PC-3 (cell line): Measurements from ENCODE around the gene TAS2R60. TPM values are rescaled to one million over a fixed set of nuclear protein-coding genes. Genes with fewer than 3 reads are reported as not detected.

Experiments
- ATAC-seq: fragments of 200-7000 bp; cut with Tn5 transposase; 2 replicates; pipeline ENCODE4 v1.9.1; 2020; ENCODE audit warnings: mild to moderate bottlenecking, moderate library complexity
- BruUV-seq: library from RNA; stranded (reverse); fragments of 400-500 nt; replicated peaks from 2 replicates; lab custom pipeline; 2021; lab: Mats Ljungman, UMichigan
- CTCF ChIA-PET: fragments of 300-600 bp; sonication (Branson Sonifier 250); formaldehyde crosslinking; loops from one replicate; lab custom pipeline; 2022; ENCODE audit warnings: antibody characterized with exemption; lab: Charles Lee
- POLR2A ChIA-PET: fragments of 300-600 bp; sonication (Branson Sonifier 250); formaldehyde crosslinking; loops from one replicate; lab custom pipeline; 2022; ENCODE audit warnings: antibody characterized with exemption; ENCODE audit not compliant: unreplicated experiment; lab: Charles Lee
- DNase-seq: peaks from one replicate; pipeline ENCODE4 v3.0.0-alpha.2; 2015
- H2AFZ ChIP-seq: fragments of 300-600 bp; sonication (generic); 2 replicates; pipeline ENCODE4 v1.6.0; 2016; ENCODE audit warnings: antibody characterized with exemption, low read length
- H3F3A ChIP-seq: fragments of 300-600 bp; sonication (generic); one replicate; pipeline ENCODE4 v1.6.0; 2017; ENCODE audit warnings: antibody characterized with exemption, low read length, control low read depth, mild to moderate bottlenecking; ENCODE audit not compliant: unreplicated experiment
- H3K27ac ChIP-seq: fragments of 300-600 bp; sonication (generic); 2 replicates; pipeline ENCODE4 v1.5.1; 2016; ENCODE audit warnings: mild to moderate bottlenecking, low read length
- H3K27me3 ChIP-seq: fragments of 300-600 bp; sonication (generic); 2 replicates; pipeline ENCODE4 v1.6.1; 2016; ENCODE audit warnings: low read length, mixed read lengths
- H3K36me3 ChIP-seq: fragments of 300-600 bp; sonication (generic); 2 replicates; pipeline ENCODE4 v1.6.1; 2016; ENCODE audit warnings: low read depth, mixed run types, low read length, mixed read lengths
- H3K4me1 ChIP-seq: fragments of 300-600 bp; sonication (generic); 2 replicates; pipeline ENCODE4 v1.5.1; 2016; ENCODE audit warnings: low read length; ENCODE audit not compliant: insufficient read depth
- H3K4me2 ChIP-seq: fragments of 300-600 bp; sonication (generic); 2 replicates; pipeline ENCODE4 v1.6.0; 2016; ENCODE audit warnings: low read length
- H3K4me3 ChIP-seq: fragments of 300-600 bp; sonication (generic); 2 replicates; pipeline ENCODE4 v1.5.1; 2016; ENCODE audit warnings: mild to moderate bottlenecking, low read length, mixed read lengths
- H3K79me2 ChIP-seq: fragments of 300-600 bp; sonication (generic); 2 replicates; pipeline ENCODE4 v1.6.1; 2017; ENCODE audit warnings: low read length, mixed read lengths
- H3K9ac ChIP-seq: fragments of 300-600 bp; sonication (generic); 2 replicates; pipeline ENCODE4 v1.6.0; 2016; ENCODE audit warnings: mild to moderate bottlenecking, low read length
- H3K9me2 ChIP-seq: fragments of 300-600 bp; sonication (generic); replicated peaks from 2 replicates; pipeline ENCODE4 v1.6.1; 2016; ENCODE audit warnings: mixed run types, low read length, mixed read lengths
- H3K9me3 ChIP-seq: fragments of 300-600 bp; sonication (generic); 2 replicates; pipeline ENCODE4 v1.6.1; 2016; ENCODE audit warnings: low read length, mixed read lengths
- H4K20me1 ChIP-seq: fragments of 300-600 bp; sonication (generic); 2 replicates; pipeline ENCODE4 v1.6.1; 2016; ENCODE audit warnings: low read length, mixed read lengths
- EZH2 ChIP-seq: fragments of 300-600 bp; sonication (generic); IDR thresholded peaks from one replicate; pipeline ENCODE4 v1.6.1; 2017; ENCODE audit warnings: antibody characterized with exemption, mild to moderate bottlenecking, low read length; ENCODE audit not compliant: unreplicated experiment
- EZH2phosphoT487 ChIP-seq: fragments of 300-600 bp; sonication (generic); IDR thresholded peaks from 2 replicates; pipeline ENCODE4 v1.6.1; 2018; ENCODE audit warnings: mild to moderate bottlenecking, antibody characterized with exemption, low read length, borderline replicate concordance
- intact Hi-C: fragments of 100-400 bp; cut with micrococcal nuclease; formaldehyde crosslinking; loops from 2 replicates; pipeline ENCODE4 v1.9.0; 2023
- total RNA-seq: library from RNA; depleted of rRNA; stranded (reverse); fragments of >200 nt; gene quantifications from 2 replicates; pipeline ENCODE4 v1.2.3, GENCODE V29; 2014; rRNA removed
- TF ChIP-seq, protein P1 (sequence below): fragments of 300-600 bp; sonication (generic); conservative IDR thresholded peaks from 2 replicates; pipeline ENCODE4 v1.5.1; 2017; ENCODE audit warnings: antibody characterized with exemption, low read depth, mild to moderate bottlenecking, low read length

Gene TAS2R60
- total RNA-seq, 1 experiment from 2014 or later = not detected

DNA sequence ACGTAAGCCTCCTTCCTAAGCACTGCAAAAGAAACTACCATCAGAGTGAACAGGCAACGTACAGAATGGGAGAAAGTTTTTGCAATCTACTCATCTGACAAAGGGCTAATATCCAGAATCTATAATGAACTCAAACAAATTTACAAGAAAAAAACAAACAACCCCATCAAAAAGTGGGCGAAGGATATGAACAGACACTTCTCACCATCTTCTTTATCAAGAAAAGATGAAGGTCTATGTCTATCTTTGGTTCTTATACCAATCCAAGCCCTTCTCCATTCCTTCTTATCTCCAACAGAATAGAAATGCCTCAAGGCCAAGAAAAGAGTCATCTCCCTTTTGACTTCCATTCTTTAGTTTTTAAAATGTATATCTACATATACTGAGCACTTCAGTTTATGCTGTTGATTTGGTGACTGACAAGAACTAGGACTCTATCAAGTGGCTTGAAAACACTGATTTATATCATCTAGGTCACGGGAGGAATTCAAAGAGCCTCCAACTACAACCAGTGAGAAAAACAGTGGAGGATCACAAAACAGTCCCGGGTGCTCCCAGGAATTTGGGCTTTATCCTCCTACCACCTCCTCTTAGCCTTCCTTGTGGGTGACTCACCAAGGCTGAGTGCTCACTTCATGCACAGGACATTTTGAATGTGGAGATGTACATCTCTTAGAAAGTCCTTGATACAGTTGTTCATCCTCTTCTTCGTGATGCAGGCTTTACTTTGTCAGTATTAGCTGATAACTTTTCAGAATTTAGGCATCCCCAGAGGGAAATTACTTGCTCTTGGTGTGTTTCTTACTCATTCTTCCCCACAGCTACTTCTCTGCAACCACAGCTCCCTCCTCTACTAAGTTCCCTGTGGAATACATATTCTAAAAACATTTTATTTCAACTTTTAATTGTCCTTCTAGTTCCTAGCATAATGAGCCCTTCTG is 49.8 kb downstream of the TAS2R60 start:
- no peak for ATAC-seq
- Histone ChIP-seq H3K4me2 (no peak overlapping the region), H3K27me3 (no peaks in the 10 kb centered on the region), H4K20me1 (no peaks in the 10 kb centered on the region), H3K9me3 (no peaks in the 10 kb centered on the region), H3K4me1 (no peaks in the 10 kb centered on the region), H3K79me2 (no peaks in the 10 kb centered on the region), H2AFZ (no peak overlapping the region), H3K9ac (no peak overlapping the region), H3K4me3 (no peak overlapping the region), H3K36me3 (no peaks in the 10 kb centered on the region), H3K27ac (no peak overlapping the region), H3F3A (no peaks in the 10 kb centered on the region), H3K9me2 (no peaks in the 10 kb centered on the region)
- no peak for DNase-seq
- CTCF ChIA-PET = no interaction called here
- intact Hi-C loops = loop anchor here (5.0 to 10.0 kb wide), 2 partner anchors 76 to 178 kb away; partner anchors contain the start of gene CLCN1
- POLR2A ChIA-PET = no interaction called here
- no TSS peak for BruUV-seq
- TF ChIP-seq EZH2 (no peak), EZH2phosphoT487 (no peak)
- TF ChIP-seq, protein P1, sequence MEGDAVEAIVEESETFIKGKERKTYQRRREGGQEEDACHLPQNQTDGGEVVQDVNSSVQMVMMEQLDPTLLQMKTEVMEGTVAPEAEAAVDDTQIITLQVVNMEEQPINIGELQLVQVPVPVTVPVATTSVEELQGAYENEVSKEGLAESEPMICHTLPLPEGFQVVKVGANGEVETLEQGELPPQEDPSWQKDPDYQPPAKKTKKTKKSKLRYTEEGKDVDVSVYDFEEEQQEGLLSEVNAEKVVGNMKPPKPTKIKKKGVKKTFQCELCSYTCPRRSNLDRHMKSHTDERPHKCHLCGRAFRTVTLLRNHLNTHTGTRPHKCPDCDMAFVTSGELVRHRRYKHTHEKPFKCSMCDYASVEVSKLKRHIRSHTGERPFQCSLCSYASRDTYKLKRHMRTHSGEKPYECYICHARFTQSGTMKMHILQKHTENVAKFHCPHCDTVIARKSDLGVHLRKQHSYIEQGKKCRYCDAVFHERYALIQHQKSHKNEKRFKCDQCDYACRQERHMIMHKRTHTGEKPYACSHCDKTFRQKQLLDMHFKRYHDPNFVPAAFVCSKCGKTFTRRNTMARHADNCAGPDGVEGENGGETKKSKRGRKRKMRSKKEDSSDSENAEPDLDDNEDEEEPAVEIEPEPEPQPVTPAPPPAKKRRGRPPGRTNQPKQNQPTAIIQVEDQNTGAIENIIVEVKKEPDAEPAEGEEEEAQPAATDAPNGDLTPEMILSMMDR = no peak

DNA sequence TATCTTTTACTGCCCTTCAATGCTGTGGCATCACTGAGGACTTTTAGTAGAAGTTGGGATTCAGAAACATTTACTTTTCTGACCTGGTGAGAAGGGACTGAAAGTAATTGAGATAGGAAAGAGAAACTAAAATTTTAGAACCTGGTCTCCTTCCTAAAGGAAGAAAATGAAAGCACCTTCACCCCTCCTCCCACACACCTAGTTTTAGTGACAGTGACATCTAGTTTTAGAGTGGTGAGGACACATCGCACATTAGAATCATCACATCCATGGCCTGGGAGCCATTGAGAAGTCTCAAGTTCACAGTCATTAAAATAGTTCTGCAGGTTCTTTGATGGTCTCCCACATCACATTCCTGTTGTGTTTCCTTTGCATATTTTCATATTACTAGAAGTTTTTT is 50.5 kb downstream of the TAS2R60 start:
- H3K4me2 ChIP-seq = no peak overlapping the region
- ATAC-seq (no peak), DNase-seq (no peak)
- no peak overlapping the region for H3K4me3 ChIP-seq
- ChIA-PET CTCF (no interaction called here), POLR2A (no interaction called here)
- H3K4me1 ChIP-seq = no peaks in the 10 kb centered on the region
- H3K9me3 ChIP-seq = no peaks in the 10 kb centered on the region
- no peak overlapping the region for H2AFZ ChIP-seq
- no peak overlapping the region for H3K9ac ChIP-seq
- TF ChIP-seq EZH2phosphoT487 = no peak
- TF ChIP-seq EZH2 = no peak
- TF ChIP-seq, protein P1 = no peak
- H3K27me3 ChIP-seq = no peaks in the 10 kb centered on the region
- no peak overlapping the region for H3K27ac ChIP-seq
- intact Hi-C loops = loop anchor here (5.0 to 10.0 kb wide), 2 partner anchors 76 to 179 kb away; partner anchors contain the start of gene CLCN1
- no peaks in the 10 kb centered on the region for H3K79me2 ChIP-seq
- H4K20me1 ChIP-seq = no peaks in the 10 kb centered on the region
- no peaks in the 10 kb centered on the region for H3K36me3 ChIP-seq
- no peaks in the 10 kb centered on the region for H3F3A ChIP-seq
- no TSS peak for BruUV-seq
- H3K9me2 ChIP-seq = no peaks in the 10 kb centered on the region

Other genes starting within 250 kb of the TAS2R60 start
- gene TAS2R40, start 221.4 kb upstream of the TAS2R60 start, total RNA-seq = not detected in 2 replicates
- 111 and 117 TPM in 2 replicates for gene GSTK1, start 180.0 kb upstream of the TAS2R60 start, total RNA-seq
- 5.2 and 6.2 TPM in 2 replicates for gene TMEM139, start 158.5 kb upstream of the TAS2R60 start, total RNA-seq
- 25.1 and 26.4 TPM in 2 replicates for gene CASP2, start 155.1 kb upstream of the TAS2R60 start, total RNA-seq
- 0.55 and 0.69 TPM in 2 replicates for gene CLCN1, start 127.3 kb upstream of the TAS2R60 start, total RNA-seq
- 6.9 and 7.7 TPM in 2 replicates for gene FAM131B, start 80.7 kb upstream of the TAS2R60 start, total RNA-seq
- gene ZYX, start 62.1 kb upstream of the TAS2R60 start, total RNA-seq = 103 and 108 TPM in 2 replicates
- gene EPHA1, start 34.6 kb upstream of the TAS2R60 start, total RNA-seq = 43.9 and 46.4 TPM in 2 replicates
- gene TAS2R41, start 34.4 kb downstream of the TAS2R60 start, total RNA-seq = not detected in 2 replicates
- 0.29 and 1.3 TPM in 2 replicates for gene CTAGE15, start 128.3 kb downstream of the TAS2R60 start, total RNA-seq
- 7.9 and 9.7 TPM in 2 replicates for gene TCAF2, start 177.5 kb downstream of the TAS2R60 start, total RNA-seq